Central memory CD8-positive, alpha-beta T cell (primary cell): Measurements from ENCODE around the gene PBXIP1.

Experiments used
- ATAC-seq: fragments of 150-1000 bp; cut with Tn5 transposase; replicated peaks from 2 replicates; pipeline ENCODE4 v1.10.0; 2022; ENCODE audit warnings: mild to moderate bottlenecking, moderate FRiP score, moderate number of reproducible peaks; ENCODE audit not compliant: poor library complexity, severe bottlenecking; ENCODE audit errors: extremely low read depth
- DNase-seq, 2 donors: peaks; one replicate each; pipeline ENCODE4 v3.0.0; 2021; ENCODE audit warnings: low spot score in 2 of 2
- H3K27ac Mint-ChIP-seq: one replicate; pipeline ENCODE4 v1.8.0; 2022; ENCODE audit warnings: low read depth, mild to moderate bottlenecking, moderate library complexity, mixed read lengths
- H3K27me3 Mint-ChIP-seq: one replicate; pipeline ENCODE4 v1.8.0; 2022; ENCODE audit warnings: mixed read lengths
- H3K36me3 Mint-ChIP-seq: one replicate; pipeline ENCODE4 v1.8.0; 2022; ENCODE audit warnings: mild to moderate bottlenecking, moderate library complexity, mixed read lengths; ENCODE audit not compliant: insufficient read depth
- H3K4me1 Mint-ChIP-seq: one replicate; pipeline ENCODE4 v1.8.0; 2022; ENCODE audit warnings: mixed read lengths
- H3K4me3 Mint-ChIP-seq: one replicate; pipeline ENCODE4 v1.8.0; 2022; ENCODE audit warnings: mild to moderate bottlenecking, moderate library complexity, mixed read lengths
- H3K9me3 Mint-ChIP-seq: one replicate; pipeline ENCODE4 v1.8.0; 2022; ENCODE audit warnings: mixed read lengths

PBXIP1 gene

GRCh38 chr1:154941333-154942013 lies 14.4 kb downstream of the PBXIP1 start:
- peaks cover 73% of the 10 kb centered on the region for H3K4me1 Mint-ChIP-seq
- ATAC-seq (no peak), DNase-seq (no peak)
- no peaks in the 10 kb centered on the region for H3K27me3 Mint-ChIP-seq
- peak overlapping the region; percentile 79 for H3K27ac Mint-ChIP-seq
- H3K4me3 Mint-ChIP-seq = peak overlapping the region; percentile 56
- no peaks in the 10 kb centered on the region for H3K9me3 Mint-ChIP-seq
- peaks cover 39% of the 10 kb centered on the region for H3K36me3 Mint-ChIP-seq

GRCh38 chr1:154940651-154941194 lies 15.2 kb downstream of the PBXIP1 start:
- H3K4me3 Mint-ChIP-seq = no peak overlapping the region
- ATAC-seq = no peak
- peak overlapping the region; percentile 79 for H3K27ac Mint-ChIP-seq
- peaks cover 33% of the 10 kb centered on the region for H3K36me3 Mint-ChIP-seq
- DNase-seq = no peak
- no peaks in the 10 kb centered on the region for H3K9me3 Mint-ChIP-seq
- peaks cover 75% of the 10 kb centered on the region for H3K4me1 Mint-ChIP-seq
- no peaks in the 10 kb centered on the region for H3K27me3 Mint-ChIP-seq

DNA sequence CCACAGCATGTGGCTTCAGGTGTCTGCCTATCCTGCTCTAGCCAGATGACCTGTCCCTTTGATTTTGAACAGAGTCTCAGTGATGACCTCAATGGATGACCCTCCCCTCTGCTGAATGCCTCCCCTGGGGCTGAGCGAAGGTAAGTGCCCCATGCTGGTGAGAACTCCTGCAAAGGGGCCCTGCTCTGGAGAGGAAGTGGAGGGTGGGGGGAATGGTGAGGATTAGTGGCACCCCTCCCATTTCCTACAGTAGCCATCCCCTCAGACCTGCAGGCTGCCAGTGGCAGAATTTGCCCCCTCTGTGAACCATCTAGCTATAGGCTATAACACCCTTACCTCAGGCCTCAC lies 15.7 kb downstream of the PBXIP1 start:
- Mint-ChIP-seq H3K27ac (peak overlapping the region; percentile 79), H3K36me3 (peaks cover 29% of the 10 kb centered on the region), H3K27me3 (no peaks in the 10 kb centered on the region), H3K4me1 (peaks cover 78% of the 10 kb centered on the region), H3K4me3 (no peak overlapping the region), H3K9me3 (no peaks in the 10 kb centered on the region)
- DNase-seq = no peak
- no peak for ATAC-seq

- no peaks in the 10 kb centered on the region for H3K9me3 Mint-ChIP-seq
- H3K4me3 Mint-ChIP-seq = peak overlapping the region; percentile 98
- DNase-seq = no peak
- ATAC-seq = no peak
- peak overlapping the region; percentile 99 for H3K27ac Mint-ChIP-seq
- H3K36me3 Mint-ChIP-seq = peaks cover 21% of the 10 kb centered on the region
- no peaks in the 10 kb centered on the region for H3K27me3 Mint-ChIP-seq
- peaks cover 74% of the 10 kb centered on the region for H3K4me1 Mint-ChIP-seq
These were observed 17.1 kb downstream of the PBXIP1 start for GRCh38 chr1:154938604-154939399.

DNA sequence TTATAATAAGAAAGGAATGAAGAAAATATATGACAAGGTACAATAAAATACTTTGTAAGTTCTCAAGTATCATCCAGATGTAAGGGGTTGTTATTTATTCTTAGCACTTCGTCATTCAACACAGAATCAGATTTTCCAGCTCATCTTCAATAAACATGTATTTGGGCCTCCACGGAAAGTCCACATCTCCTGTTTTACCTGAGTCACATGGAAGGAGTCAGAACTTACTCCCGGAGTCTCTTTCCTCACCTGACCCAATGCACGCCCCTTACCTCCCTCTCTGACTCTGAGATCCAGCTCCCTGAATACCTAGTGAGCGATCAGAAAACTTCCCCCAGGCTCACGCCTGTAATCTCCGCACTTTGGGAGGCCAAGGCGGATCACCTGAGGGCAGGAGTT lies 17.9 kb downstream of the PBXIP1 start:
- no peak for DNase-seq
- peak overlapping the region; percentile 98 for H3K4me3 Mint-ChIP-seq
- H3K4me1 Mint-ChIP-seq = peaks cover 66% of the 10 kb centered on the region

DNA sequence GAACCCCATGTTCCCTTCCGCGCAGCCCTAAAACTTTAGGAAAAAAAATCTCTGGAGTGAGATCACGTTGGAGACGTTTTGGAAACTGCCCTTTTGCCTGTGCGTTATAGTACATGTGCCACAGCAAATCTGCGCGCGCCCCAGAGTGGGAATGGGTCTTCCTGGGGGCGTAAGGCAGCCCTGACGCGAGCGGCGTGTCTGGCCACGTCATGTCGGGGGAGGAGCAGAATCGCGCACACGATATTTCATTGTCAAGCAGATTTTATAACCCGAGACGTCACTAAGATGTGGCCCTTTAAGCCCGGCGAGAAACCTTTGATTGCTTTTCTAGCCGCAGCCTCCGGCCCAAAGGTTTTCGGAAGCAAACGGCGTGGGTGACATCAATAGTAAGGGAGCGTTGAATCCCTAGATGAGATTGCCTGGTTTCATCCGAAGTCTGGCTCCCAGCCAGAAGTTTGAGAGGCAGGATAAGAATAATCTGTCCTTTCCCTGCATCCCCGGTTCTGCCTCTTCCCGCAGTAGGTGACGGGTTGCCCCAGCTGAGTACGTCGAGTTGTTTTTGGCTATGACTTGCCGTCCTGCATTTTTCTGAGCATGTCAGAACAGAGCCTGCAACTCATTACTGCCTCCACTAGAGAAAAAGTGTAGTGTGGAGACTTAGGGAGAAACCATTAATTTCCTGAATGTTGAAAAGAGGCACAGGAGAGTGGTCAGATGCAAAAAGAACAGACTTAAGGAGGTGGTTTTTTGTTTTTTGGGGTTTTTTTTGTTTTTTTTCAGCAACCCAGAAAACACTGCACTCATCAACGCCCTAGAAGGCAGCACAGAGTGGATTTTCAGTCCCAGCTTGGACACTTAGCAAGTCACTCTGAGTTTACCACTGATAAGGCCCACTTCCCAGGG lies 18.6 kb downstream of the PBXIP1 start:
- Mint-ChIP-seq H3K36me3 (peaks cover 14% of the 10 kb centered on the region), H3K4me1 (peaks cover 60% of the 10 kb centered on the region), H3K27me3 (no peaks in the 10 kb centered on the region), H3K9me3 (no peaks in the 10 kb centered on the region), H3K4me3 (peak overlapping the region; percentile 98), H3K27ac (peak overlapping the region; percentile 99)
- ATAC-seq = peak; percentile 87
- peak; percentile 89 to 94 for DNase-seq

More for the DNA sequence above, 17.9 kb downstream of the PBXIP1 start:
- Mint-ChIP-seq H3K36me3 (peaks cover 17% of the 10 kb centered on the region), H3K27me3 (no peaks in the 10 kb centered on the region), H3K9me3 (no peaks in the 10 kb centered on the region), H3K27ac (peak overlapping the region; percentile 99)
- no peak for ATAC-seq

- DNase-seq (peak; percentile 91 to 94), ATAC-seq (peak; percentile 85)
- H3K4me3 Mint-ChIP-seq = peak within 1 kb of the TSS; percentile 98
- no peaks in the 10 kb centered on the region for H3K9me3 Mint-ChIP-seq
- peak within 1 kb of the TSS; percentile 99 for H3K27ac Mint-ChIP-seq
- H3K4me1 Mint-ChIP-seq = peaks cover 53% of the 10 kb centered on the region
- H3K27me3 Mint-ChIP-seq = no peaks in the 10 kb centered on the region
- peaks cover 14% of the 10 kb centered on the region for H3K36me3 Mint-ChIP-seq
These were observed 19.3 kb downstream of the PBXIP1 start, which contains the start of gene PMVK for GRCh38 chr1:154936555-154937084. TSS of gene PMVK (minus strand) at chr1:154936719. CDS start at chr1:154936685, 34 bp downstream.

DNA sequence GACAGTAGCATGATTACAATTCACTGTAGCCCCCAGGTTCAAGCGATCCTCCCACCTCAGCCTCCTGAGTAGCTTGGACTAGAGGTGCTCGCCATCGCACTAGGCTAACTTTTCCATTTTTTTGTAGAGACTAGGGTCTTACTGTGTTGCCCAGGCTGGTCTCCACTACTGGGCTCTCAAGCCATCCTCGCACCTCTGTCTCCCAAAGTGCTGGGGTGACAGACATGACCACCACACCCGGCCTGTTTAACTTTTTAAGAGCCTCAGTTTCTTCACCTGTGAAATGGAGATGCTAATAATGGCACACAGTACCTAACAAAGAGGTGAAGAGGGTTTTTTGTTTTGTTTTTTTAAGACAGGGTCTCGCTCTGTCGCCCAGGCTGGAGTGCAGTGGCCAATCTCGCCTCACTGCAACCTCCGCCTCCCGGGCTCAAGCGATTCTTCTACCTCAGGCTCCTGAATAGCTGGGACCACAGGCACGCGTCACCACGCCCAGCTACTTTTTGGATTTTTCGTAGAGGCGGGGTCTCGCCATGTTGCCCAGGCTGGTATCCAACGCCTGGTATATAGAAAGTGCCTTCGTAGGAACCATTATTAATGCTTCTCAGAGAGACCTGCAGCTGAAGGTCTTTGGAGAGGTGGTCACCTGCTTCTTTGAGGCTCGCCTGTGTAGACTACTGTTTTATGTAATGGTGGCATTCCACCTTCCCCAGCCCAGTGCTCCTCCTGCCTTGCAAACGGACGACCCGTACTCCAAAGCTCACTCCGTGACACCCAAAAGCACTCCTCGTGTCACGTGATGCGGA lies 19.9 kb downstream of the PBXIP1 start:
- H3K9me3 Mint-ChIP-seq = no peaks in the 10 kb centered on the region
- H3K27ac Mint-ChIP-seq = peak overlapping the region; percentile 99
- H3K27me3 Mint-ChIP-seq = no peaks in the 10 kb centered on the region
- DNase-seq (no peak), ATAC-seq (no peak)
- H3K4me1 Mint-ChIP-seq = peaks cover 47% of the 10 kb centered on the region
- H3K36me3 Mint-ChIP-seq = peaks cover 12% of the 10 kb centered on the region
- H3K4me3 Mint-ChIP-seq = peak overlapping the region; percentile 98

- Mint-ChIP-seq H3K36me3 (peaks cover 9% of the 10 kb centered on the region), H3K27ac (no peak overlapping the region), H3K9me3 (no peaks in the 10 kb centered on the region), H3K4me1 (peaks cover 36% of the 10 kb centered on the region), H3K27me3 (no peaks in the 10 kb centered on the region), H3K4me3 (no peak overlapping the region)
- DNase-seq (no peak), ATAC-seq (no peak)
These were observed 21.4 kb downstream of the PBXIP1 start for GRCh38 chr1:154934358-154934948.

DNA sequence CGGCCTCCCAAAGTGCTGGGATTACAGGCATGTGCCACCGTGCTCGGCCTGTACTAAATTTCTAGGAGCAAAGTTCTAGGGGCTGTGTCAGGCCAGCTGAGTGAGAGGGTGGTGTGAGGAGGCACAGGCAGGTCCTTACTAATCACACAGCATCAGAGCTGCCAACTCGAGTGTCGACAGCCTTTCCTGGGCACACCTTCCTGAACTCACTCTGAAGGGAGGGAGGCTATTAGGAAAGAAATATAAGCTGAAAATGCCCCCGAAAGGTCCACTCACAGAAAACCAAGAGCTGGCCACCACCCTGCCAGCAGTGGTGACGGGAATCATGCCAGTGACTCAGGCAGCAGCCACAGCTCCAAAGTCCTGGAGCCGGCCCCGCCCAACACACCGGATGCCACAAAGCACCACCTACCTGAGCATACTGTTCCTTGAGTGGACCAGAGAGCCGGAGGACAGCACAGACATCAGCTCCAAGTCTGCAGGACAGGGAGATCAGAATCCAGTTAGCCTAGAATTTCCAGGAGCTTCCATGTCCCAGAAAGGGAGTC lies 23.9 kb downstream of the PBXIP1 start:
- Mint-ChIP-seq H3K36me3 (peaks cover 7% of the 10 kb centered on the region), H3K4me3 (no peak overlapping the region), H3K27me3 (no peaks in the 10 kb centered on the region), H3K27ac (no peak overlapping the region), H3K9me3 (no peaks in the 10 kb centered on the region), H3K4me1 (peaks cover 21% of the 10 kb centered on the region)
- ATAC-seq = no peak
- no peak for DNase-seq

- DNase-seq (no peak), ATAC-seq (no peak)
- no peaks in the 10 kb centered on the region for H3K9me3 Mint-ChIP-seq
- H3K4me1 Mint-ChIP-seq = peaks cover 6% of the 10 kb centered on the region
- H3K27me3 Mint-ChIP-seq = no peaks in the 10 kb centered on the region
- no peak overlapping the region for H3K27ac Mint-ChIP-seq
- peaks cover 15% of the 10 kb centered on the region for H3K36me3 Mint-ChIP-seq
- H3K4me3 Mint-ChIP-seq = no peak overlapping the region
These were observed 29.7 kb downstream of the PBXIP1 start for GRCh38 chr1:154926201-154926600.
